OCI-LY7 (cell line): ENCODE measurements around the gene KAZN. TPM values are rescaled to one million over a fixed set of nuclear protein-coding genes. Genes with fewer than 3 reads are reported as not detected.

Experiments used
- BruUV-seq: library from RNA; stranded (reverse); fragments of 400-500 nt; replicated peaks from 2 replicates; lab custom pipeline; 2021; lab: Mats Ljungman, UMichigan
- CTCF ChIA-PET: fragments of 300-600 bp; sonication (Branson Sonifier 250); formaldehyde crosslinking; loops from one replicate; lab custom pipeline; 2022; ENCODE audit warnings: antibody characterized with exemption; ENCODE audit not compliant: unreplicated experiment; lab: Charles Lee
- POLR2A ChIA-PET: fragments of 300-600 bp; sonication (Branson Sonifier 250); formaldehyde crosslinking; loops from one replicate; lab custom pipeline; 2022; ENCODE audit warnings: antibody characterized with exemption; lab: Charles Lee
- DNase-seq: peaks from one replicate; pipeline ENCODE4 v3.0.0-alpha.2; 2015; ENCODE audit warnings: low spot score
- H2AFZ ChIP-seq: fragments of 200-600 bp; sonication (generic), shearing (Covaris generic); 2 replicates; pipeline ENCODE4 v1.6.1; 2014; ENCODE audit warnings: mild to moderate bottlenecking, antibody characterized with exemption, low read length, moderate library complexity
- H3K27ac ChIP-seq: fragments of 200-600 bp; sonication (generic); 2 replicates; pipeline ENCODE4 v1.5.1; 2014; ENCODE audit warnings: mixed run types, low read depth, mild to moderate bottlenecking, moderate library complexity, low read length, inconsistent platforms; ENCODE audit not compliant: poor library complexity, severe bottlenecking
- H3K36me3 ChIP-seq: fragments of 200-600 bp; sonication (generic); 2 replicates; pipeline ENCODE4 v1.6.1; 2014; ENCODE audit warnings: mild to moderate bottlenecking, antibody characterized with exemption, low read length, moderate library complexity, mixed read lengths; ENCODE audit not compliant: insufficient read depth
- H3K4me1 ChIP-seq: fragments of 200-600 bp; sonication (generic); 2 replicates; pipeline ENCODE4 v1.5.1; 2014; ENCODE audit warnings: mild to moderate bottlenecking, low read length; ENCODE audit not compliant: insufficient read depth, poor library complexity, severe bottlenecking
- H3K4me2 ChIP-seq: fragments of 200-600 bp; sonication (generic); 2 replicates; pipeline ENCODE4 v1.6.1; 2014; ENCODE audit warnings: mild to moderate bottlenecking, low read length
- H3K4me3 ChIP-seq: fragments of 200-600 bp; sonication (generic); 2 replicates; pipeline ENCODE4 v1.5.1; 2014; ENCODE audit warnings: mild to moderate bottlenecking, low read depth, low read length; ENCODE audit not compliant: poor library complexity, severe bottlenecking
- H3K79me2 ChIP-seq: fragments of 200-600 bp; sonication (generic); 2 replicates; pipeline ENCODE4 v1.6.1; 2016; ENCODE audit warnings: low read depth, mild to moderate bottlenecking, low read length, moderate library complexity, mixed read lengths; ENCODE audit not compliant: insufficient read depth
- H3K9me2 ChIP-seq: fragments of 200-600 bp; sonication (generic); 2 replicates; pipeline ENCODE4 v1.6.1; 2016; ENCODE audit warnings: mild to moderate bottlenecking, low read length, mixed read lengths; ENCODE audit not compliant: insufficient read depth
- H3K9me3 ChIP-seq: fragments of 200-600 bp; sonication (generic); 2 replicates; pipeline ENCODE4 v1.6.1; 2014; ENCODE audit warnings: mild to moderate bottlenecking, mixed run types, low read length, mixed read lengths
- H4K20me1 ChIP-seq: fragments of 200-600 bp; sonication (generic); 2 replicates; pipeline ENCODE4 v1.6.1; 2014; ENCODE audit warnings: mild to moderate bottlenecking, antibody characterized with exemption, low read length, moderate library complexity, mixed read lengths; ENCODE audit not compliant: insufficient read depth
- EZH2phosphoT487 ChIP-seq: fragments of 200-600 bp; sonication (generic); IDR thresholded peaks from 2 replicates; pipeline ENCODE4 v1.6.1; 2018; ENCODE audit warnings: low read depth, borderline replicate concordance, mild to moderate bottlenecking, mixed run types, antibody characterized with exemption, low read length, moderate library complexity, mixed read lengths
- intact Hi-C: fragments of 100-400 bp; cut with micrococcal nuclease; formaldehyde crosslinking; loops from one replicate; pipeline ENCODE4 v1.10.0; 2022; ENCODE audit not compliant: unreplicated experiment
- total RNA-seq, 2 experiments: library from RNA; depleted of rRNA in 1 of 2; stranded (reverse); fragments of >200 nt in 1 of 2; shearing (Covaris generic) in 1 of 2; gene quantifications; 2 replicates each; pipeline ENCODE4 v1.2.3, GENCODE V29; 2014 to 2022
- TF ChIP-seq, protein P1 (sequence below): fragments of 200-600 bp; sonication (generic); conservative IDR thresholded peaks from 2 replicates; pipeline ENCODE4 v1.5.1; 2014; ENCODE audit warnings: mild to moderate bottlenecking, antibody characterized with exemption, low read length, moderate library complexity, mixed read lengths

KAZN gene
- total RNA-seq, 2 experiments from 2014 or later = 0.40 to 2.4 TPM

DNA sequence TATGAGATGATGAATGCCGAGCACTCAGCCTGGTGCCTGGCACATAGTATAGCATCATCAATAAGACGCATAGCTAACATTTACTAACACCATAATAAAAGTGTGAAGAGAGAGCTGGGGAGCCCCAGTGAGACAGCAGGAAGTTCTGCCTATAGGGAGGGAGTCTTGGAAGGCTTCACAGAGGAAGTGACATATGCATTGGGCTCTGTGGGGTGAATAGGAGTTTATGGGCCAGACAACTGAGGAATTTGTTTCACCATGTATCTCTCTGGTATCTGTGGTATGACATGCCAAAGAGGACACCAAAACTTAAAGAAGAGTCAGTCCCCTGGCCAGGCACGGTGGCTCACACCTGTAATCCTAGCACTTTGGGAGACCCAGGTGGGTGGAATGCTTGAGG is 436.8 kb downstream of the KAZN start:
- ChIA-PET POLR2A (no interaction called here), CTCF (no interaction called here)
- H3K4me3 ChIP-seq = no peak overlapping the region
- no peaks in the 10 kb centered on the region for H4K20me1 ChIP-seq
- H3K9me2 ChIP-seq = no peaks in the 10 kb centered on the region
- H3K27ac ChIP-seq = no peak overlapping the region
- no peak overlapping the region for H3K4me2 ChIP-seq
- H3K9me3 ChIP-seq = no peaks in the 10 kb centered on the region
- no peaks in the 10 kb centered on the region for H3K36me3 ChIP-seq
- DNase-seq = no peak
- TF ChIP-seq, protein P1, sequence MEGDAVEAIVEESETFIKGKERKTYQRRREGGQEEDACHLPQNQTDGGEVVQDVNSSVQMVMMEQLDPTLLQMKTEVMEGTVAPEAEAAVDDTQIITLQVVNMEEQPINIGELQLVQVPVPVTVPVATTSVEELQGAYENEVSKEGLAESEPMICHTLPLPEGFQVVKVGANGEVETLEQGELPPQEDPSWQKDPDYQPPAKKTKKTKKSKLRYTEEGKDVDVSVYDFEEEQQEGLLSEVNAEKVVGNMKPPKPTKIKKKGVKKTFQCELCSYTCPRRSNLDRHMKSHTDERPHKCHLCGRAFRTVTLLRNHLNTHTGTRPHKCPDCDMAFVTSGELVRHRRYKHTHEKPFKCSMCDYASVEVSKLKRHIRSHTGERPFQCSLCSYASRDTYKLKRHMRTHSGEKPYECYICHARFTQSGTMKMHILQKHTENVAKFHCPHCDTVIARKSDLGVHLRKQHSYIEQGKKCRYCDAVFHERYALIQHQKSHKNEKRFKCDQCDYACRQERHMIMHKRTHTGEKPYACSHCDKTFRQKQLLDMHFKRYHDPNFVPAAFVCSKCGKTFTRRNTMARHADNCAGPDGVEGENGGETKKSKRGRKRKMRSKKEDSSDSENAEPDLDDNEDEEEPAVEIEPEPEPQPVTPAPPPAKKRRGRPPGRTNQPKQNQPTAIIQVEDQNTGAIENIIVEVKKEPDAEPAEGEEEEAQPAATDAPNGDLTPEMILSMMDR = no peak
- no peak for TF ChIP-seq EZH2phosphoT487
- no peaks in the 10 kb centered on the region for H3K79me2 ChIP-seq
- H2AFZ ChIP-seq = no peak overlapping the region
- intact Hi-C loops = loop anchor here (10.0 kb wide), 1 partner anchor 260 kb away; no protein-coding TSS in a partner anchor
- H3K4me1 ChIP-seq = peaks cover 16% of the 10 kb centered on the region
- no TSS peak for BruUV-seq

DNA sequence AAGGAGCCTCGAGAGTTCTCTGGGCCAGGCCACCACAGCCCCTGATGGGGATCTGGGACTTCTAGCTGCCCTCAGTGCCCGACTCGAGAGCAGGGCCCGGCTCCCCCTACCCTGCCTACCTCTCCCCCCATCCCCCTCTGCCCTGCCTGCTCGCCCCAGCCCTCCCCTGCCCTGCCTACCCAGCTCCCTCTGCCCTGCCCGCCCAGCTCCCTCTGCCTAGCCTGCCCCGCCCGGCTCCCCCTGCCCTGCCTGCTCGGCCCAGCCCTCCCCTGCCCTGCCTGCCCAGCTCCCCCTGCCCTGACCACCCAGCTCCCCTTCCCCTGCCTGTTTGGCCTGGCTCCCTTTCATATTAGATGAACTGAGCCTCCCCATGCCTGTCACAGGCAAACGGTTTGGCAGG is 437.6 kb downstream of the KAZN start:
- no peak for DNase-seq
- POLR2A ChIA-PET = no interaction called here
- H3K27ac ChIP-seq = no peak overlapping the region
- no peak overlapping the region for H3K4me3 ChIP-seq
- H3K9me2 ChIP-seq = no peaks in the 10 kb centered on the region
- H3K36me3 ChIP-seq = no peaks in the 10 kb centered on the region
- CTCF ChIA-PET = no interaction called here
- H3K9me3 ChIP-seq = no peaks in the 10 kb centered on the region
- BruUV-seq = no TSS peak
- no peaks in the 10 kb centered on the region for H4K20me1 ChIP-seq
- peaks cover 16% of the 10 kb centered on the region for H3K4me1 ChIP-seq
- no peak for TF ChIP-seq EZH2phosphoT487
- TF ChIP-seq, protein P1 = no peak
- no peaks in the 10 kb centered on the region for H3K79me2 ChIP-seq
- intact Hi-C loops = loop anchor here (10.0 kb wide), 1 partner anchor 261 kb away; no protein-coding TSS in a partner anchor
- no peak overlapping the region for H2AFZ ChIP-seq
- H3K4me2 ChIP-seq = no peak overlapping the region

GRCh38 chr1:15038232-15039016 is 439.9 kb downstream of the KAZN start:
- Histone ChIP-seq H2AFZ (no peak overlapping the region), H3K79me2 (no peaks in the 10 kb centered on the region), H3K36me3 (no peaks in the 10 kb centered on the region), H3K4me3 (no peak overlapping the region), H3K27ac (no peak overlapping the region), H4K20me1 (no peaks in the 10 kb centered on the region), H3K9me3 (no peaks in the 10 kb centered on the region), H3K4me1 (peaks cover 11% of the 10 kb centered on the region), H3K9me2 (no peaks in the 10 kb centered on the region), H3K4me2 (no peak overlapping the region)
- POLR2A ChIA-PET = no interaction called here
- BruUV-seq = no TSS peak
- peak; percentile 73 for DNase-seq
- CTCF ChIA-PET = no interaction called here
- intact Hi-C loops = loop anchor here (1.0 to 10.0 kb wide), 2 partner anchors 62 to 264 kb away; no protein-coding TSS in a partner anchor
- TF ChIP-seq EZH2phosphoT487 = no peak
- TF ChIP-seq, protein P1 = peak; percentile 79
